ENCODE measurements around the gene SCN1B.

- TF ChIP-seq CTCF (conservative IDR thresholded peaks at IDR 0.05; ENCODE audit: low read length) (no peak), EZH2phosphoT487 (IDR thresholded peaks at IDR 0.05; ENCODE audit: borderline replicate concordance) (no peak)
These were observed 16.2 kb downstream of the SCN1B start for GRCh38 chr19:35046461-35046860.
